ENCODE measurements around the gene IZUMO1.

IZUMO1 gene

DNA sequence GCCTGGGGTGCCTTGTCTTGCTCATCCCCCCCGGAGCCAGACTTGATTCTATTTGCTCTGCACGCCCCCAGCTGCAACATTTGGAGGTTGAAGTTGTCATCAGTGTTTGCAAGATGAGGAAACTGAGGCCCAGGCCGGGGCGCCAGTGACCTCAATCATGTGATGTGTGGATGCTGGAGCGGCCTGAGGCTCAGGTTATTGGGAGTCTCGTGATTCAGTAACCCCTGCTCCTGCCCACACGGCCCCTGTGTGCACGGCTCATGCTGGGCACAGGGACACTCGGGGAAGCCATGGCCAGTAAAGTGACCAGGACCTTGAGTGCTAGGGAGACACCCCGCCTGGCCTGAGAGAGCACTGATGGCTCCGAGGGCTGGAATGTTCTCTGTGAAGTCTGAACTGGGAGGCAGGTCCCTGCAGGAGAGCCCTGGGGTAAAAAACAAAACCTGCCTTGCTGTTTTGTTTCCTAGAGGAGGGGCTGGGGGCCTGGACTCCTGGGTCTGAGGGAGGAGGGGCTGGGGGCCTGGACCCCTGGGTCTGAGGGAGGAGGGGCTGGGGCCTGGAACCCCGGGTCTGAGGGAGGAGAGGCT is 10.5 kb upstream of the IZUMO1 start:
- DNase-seq = no peak

DNA sequence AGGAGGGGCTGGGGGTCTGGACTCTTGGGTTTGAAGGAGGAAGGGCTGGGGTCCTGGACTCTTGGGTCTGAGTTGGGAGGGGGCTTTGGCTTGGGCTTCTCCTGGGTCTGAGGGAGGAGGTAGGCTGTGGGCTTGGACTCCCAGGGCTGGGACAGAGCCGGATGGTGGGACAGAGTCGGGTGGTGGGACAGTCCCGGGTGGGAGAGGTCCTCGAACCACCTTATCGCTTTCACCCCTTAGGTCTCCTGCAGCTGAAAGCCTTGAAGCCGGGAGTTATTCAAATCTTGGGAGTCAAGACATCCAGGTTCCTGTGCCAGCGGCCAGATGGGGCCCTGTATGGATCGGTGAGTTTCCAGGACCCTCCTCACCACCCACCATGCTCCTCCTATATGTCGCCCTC is 10.0 kb upstream of the IZUMO1 start:
- DNase-seq = no peak

DNA sequence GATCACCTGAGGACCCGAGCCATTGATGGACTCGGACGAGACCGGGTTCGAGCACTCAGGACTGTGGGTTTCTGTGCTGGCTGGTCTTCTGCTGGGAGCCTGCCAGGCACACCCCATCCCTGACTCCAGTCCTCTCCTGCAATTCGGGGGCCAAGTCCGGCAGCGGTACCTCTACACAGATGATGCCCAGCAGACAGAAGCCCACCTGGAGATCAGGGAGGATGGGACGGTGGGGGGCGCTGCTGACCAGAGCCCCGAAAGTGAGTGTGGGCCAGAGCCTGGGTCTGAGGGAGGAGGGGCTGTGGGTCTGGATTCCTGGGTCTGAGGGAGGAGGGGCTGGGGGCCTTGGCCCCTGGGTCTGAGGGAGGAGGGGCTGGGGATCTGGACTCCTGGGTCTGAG is 9.5 kb upstream of the IZUMO1 start:
- no peak for DNase-seq

DNA sequence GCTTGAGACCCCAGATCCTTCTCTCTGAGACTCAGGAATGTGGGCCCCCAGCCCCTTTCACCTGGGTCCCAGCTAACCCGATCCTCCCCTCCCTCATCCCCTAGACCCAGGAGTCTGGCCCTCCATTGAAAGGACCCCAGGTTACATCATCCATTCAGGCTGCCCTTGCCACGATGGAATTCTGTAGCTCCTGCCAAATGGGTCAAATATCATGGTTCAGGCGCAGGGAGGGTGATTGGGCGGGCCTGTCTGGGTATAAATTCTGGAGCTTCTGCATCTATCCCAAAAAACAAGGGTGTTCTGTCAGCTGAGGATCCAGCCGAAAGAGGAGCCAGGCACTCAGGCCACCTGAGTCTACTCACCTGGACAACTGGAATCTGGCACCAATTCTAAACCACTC is 9.1 kb upstream of the IZUMO1 start:
- no peak for DNase-seq

DNA sequence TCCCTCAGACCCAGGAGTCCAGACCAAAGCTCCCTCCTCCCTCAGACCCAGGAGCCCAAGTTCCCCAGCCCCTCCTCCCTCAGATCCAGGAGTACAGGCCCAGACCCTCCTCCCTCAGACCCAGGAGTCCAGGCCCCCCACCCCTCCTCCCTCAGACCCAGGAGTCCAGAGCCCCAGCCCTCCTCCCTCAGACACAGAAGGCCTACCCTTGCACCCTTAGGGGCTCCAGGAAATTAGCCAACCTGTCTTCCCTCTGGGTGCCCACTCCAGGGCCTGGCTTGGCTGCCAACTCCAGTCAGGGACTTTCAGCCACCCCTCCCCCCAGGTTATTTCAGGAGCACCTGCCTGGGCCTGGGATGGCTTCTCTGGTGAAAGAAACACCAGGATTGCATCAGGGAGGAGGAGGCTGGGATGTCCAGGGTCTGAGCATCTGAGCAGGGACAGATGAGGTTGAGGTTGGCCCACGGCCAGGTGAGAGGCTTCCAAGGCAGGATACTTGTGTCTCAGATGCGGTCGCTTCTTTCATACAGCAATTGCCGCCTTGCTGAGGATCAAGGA is 8.5 kb upstream of the IZUMO1 start, which contains the start of gene FGF21:
FGF21 (plus strand) TSS at position 441 of the 558 bp plus-strand sequence. CDS start 713 bp downstream, outside the sequence.
- no peak for DNase-seq

DNA sequence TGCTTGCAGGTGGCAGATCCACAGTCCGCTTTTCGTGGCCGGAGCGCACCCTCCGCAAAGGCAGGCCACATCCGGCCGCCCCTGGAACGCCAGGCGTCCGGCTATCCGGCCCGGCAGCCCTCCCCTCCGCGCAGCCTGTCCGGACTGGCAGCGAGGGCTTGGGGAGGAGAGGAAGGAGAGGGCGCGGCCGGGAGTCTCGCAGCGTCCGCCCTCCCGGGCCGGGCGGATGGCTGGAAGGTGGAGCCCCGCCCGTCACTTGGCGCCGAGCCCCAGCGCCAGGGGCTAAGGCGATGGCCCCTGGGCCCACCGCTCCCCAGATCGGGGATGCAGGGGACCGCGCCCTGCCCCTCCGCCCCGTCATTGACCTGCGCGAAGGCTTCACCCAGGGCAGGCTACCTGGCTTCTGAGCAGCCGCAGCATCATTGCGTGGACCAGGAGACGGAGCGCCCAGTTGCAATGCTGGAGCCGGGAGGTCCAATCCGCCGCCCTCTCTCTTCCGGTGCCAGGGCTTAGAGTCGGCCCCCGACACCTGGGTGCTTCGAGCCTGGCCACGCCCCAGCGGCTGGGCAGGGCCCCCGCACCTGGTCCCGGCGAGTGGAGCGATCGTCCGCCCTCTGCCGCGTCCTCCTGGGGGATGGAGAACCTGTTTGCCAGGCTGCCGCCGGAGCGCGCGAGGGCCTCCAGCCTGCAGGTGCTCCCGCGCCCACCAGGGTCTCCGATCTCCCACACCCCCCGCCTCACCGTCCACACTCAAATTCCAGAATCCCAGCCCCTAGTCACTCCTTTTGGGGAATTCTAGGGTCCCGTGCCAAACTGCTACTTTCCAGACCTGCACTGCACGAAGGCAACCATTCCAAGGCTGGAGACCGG is 6.0 kb upstream of the IZUMO1 start, which contains the start of gene FUT1:
FUT1 (minus strand) TSS at position 146 of the 870 bp plus-strand sequence. CDS start 1,360 bp downstream, outside the sequence.
- peak; percentile 46 for DNase-seq

DNA sequence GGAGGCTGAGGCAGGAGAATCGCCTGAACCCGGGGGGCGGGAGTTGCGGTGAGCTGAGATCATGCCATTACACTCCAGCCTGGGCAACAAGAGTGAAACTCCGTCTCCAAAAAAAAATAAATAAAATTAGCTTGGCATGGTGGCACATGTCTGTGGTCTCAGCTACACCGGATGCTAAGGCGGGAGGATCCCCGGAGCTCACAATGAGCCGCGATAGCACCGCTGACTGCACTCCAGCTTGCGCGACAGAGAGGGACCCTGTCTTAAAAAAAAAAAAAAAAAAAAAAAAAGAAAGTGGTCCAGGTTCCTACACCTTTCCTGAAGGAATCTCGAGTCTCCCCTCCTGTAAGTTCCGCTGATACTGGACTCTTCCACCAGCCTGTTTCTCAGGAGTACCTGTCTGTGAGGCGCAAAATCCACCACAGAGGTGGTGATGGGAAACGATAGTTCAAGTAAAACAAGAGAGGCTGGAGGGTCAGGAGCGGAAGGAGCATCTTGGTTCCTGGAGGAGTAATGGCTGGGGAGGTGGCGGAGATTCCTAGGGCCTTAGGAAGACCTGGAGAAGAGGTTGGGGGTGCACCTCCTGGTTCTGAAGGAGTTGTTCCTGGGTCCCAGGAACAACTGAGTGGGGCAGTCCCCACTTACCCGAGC is 5.3 kb upstream of the IZUMO1 start:
- peak; percentile 36 for DNase-seq

DNA sequence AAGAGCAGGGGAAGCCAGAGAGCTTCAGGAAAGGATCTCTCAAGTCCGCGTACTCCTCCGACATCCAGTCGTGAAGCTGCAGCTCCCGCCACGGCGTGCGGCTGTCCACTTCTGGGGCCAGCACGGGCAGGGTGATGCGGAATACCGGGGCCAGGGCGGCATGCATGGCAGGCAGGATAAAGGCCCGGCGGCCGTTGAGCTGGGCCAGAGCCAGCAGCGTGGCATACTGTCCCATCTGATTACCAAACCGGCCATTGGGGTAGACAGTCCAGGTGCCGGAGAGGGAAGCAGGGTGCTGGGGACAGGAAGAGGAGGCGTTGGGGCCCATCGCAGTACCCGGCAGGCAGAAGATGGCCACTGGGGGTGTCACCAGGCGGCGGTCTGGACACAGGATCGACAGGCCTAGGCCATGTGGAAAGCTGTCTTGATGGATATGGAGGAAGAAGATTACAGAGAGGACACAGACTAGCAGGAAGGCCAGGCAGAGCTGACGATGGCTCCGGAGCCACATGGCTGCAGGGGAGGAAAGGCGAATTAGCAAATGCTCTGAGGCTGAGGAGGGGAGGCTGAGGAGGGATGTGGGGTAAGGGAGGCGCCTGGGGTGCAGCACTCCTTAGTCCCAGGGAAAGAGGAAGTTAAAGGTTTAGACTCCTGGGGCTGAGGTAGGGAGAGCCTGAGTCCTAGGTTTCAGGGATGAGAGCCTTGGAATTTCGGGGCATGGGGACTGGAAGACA is 4.2 kb upstream of the IZUMO1 start:
- DNase-seq = no peak

DNA sequence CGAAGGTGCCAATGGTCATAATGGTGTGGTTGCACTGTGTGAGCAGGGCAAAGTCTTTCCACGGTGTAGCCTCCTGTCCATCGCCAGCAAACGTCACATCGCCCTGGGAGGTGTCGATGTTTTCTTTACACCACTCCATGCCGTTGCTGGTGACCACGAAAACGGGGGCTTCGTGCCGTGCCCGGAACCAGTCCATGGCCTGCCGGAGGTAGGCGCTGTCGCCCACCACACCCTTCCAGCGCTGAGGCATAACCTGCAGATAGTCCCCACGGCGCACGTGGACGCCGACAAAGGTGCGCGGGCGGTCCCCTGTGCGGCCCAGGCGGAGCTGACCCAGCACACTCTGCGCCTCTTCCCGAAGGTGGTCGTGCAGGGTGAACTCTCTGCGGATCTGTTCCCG is 3.6 kb upstream of the IZUMO1 start:
- DNase-seq = no peak

DNA sequence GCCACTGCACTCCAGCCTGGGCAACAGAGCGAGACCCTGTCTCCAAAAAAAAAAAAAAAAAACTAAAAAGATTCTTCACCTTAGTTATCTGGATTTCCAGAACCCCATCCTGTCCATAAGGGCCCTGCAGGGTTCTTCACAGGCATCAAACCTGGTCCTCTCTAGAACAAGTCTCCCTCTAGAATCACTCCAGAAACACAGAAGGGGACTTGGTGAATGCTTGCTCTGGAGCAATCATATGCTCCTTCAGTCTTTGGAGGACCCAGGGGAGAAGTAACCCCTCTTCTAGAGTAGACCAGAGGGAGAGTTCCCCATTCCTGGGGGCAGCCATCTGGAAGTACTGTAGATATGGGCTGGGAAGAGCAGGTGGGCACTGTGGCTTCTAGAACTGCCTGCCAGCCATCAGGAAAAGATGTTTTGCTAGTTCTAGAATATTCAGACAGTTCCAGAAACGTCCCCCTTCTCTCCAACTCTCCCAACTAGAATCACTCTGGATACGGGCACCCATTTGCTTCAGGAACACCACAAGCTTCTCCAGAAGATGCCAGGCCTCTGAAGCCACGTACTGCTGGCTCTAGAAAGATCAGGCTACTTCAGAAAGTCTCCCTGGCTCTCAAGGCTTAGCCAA is 3.0 kb upstream of the IZUMO1 start:
- DNase-seq = no peak

DNA sequence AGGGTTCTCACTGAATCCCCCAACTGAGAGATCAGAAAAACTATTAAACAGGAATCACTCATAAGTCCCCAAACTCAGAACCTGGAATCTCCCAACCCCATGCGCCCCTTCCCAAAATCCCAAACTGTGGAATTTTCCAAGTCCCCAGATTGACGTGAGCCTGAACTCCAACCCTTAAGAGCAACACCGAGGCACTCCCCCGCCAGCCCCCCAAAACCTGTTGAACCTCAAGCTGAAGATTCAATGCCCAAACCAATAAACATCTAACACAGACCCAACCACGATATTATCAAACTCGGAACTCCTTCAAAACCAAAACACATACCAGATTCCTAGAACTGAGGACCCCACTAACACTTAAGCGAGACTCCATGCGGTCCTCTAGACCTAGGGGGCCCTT is 599 bp downstream of the IZUMO1 start:
- DNase-seq = no peak

DNA sequence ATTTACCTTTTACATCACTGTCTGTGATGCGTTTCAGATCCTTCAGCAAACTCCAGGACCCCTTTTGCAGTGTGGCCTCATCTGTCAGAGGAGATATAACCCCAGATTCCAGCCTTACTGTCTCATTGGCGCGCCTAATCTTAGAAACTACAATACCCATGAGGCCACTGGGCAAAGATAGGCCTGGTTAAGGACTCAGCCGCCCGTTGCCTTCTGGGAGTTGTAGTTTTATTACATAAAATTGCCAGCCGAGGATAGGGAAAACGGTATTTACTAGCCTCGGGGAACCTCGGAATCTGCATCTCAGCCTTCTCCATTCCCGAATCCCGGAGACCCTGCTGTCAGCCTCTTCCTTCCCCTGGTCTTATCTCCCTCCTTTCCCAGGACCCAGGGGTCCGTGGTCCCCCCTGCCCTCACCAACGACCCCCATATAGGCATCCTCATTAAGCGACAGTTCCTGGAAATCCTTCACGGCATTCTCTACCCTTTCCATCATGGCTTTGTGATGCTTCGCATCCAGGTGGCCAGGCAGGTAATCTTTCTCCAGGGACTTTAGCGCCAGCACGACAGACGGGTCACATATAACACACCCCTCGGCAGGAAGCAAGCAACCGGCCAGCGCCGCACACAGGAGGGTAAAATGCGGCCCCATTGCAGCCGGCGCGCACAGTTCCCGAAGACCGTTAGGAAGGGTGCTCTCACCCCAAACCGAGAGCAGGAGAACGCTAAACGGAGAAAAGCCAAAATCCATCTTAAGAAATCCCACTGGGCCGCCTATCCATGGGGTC is 1.3 kb downstream of the IZUMO1 start:
- DNase-seq = peak; percentile 61

DNA sequence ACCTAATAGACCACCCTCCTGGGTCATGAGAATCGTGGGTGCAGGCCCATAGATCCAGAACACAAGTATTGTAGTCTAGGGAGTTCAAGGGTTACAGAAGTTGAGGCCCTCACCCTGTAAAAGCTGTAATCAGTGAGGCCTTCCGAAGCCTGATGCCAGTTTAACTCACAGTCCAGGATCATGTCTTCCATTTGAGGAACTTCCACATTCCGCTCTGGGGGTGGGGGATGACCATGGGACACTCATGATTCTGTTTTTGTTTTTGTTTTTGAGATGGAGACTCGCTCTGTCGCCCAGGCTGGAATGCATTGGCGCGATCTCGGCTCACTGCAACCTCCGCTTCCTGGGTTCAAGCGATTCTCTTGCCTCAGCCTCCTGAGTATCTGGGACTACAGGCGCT is 4.6 kb downstream of the IZUMO1 start:
- no peak for DNase-seq

DNA sequence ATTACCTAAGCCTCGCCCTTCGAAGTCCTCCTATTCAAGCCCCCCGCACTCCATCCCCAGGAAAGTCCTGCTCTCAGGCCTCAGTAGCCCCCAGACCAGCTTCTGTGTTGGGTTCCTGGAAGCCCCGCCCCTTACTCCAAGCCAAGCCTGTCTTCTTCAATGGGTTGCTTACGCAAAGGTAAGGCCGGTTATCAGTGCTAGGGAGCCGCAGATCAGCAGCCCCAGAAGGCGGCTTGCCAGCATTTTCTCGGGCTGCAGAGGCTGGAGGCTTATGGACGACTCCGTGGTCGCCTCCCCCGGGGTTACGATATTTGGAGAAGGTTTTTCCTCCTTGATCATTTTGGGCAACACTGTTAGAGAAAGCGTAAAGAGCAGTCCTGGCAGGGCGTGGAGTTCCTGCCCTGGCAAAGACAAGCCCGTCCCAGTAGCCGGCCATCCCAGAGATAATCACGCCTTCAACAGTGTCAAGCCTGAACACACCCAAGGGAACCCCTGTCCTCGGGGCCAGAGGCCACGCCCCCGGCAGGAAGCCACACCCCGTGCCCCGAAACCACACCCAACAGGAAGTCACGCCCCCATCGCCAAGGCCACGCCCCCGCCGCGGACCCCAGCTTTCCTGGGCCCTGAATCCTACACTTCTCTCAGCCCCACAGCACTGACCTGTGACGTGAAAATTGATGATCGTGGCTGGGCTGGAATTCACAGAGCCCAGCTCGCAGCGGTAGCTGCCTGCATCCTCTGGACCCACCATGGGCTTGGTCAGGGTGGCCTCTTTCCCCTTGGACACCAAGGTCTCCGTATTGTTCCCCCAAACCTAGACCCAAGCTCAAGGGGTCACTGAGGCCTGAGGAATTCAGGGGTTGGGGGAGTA is 5.3 kb downstream of the IZUMO1 start:
- DNase-seq = peak; percentile 15

DNA sequence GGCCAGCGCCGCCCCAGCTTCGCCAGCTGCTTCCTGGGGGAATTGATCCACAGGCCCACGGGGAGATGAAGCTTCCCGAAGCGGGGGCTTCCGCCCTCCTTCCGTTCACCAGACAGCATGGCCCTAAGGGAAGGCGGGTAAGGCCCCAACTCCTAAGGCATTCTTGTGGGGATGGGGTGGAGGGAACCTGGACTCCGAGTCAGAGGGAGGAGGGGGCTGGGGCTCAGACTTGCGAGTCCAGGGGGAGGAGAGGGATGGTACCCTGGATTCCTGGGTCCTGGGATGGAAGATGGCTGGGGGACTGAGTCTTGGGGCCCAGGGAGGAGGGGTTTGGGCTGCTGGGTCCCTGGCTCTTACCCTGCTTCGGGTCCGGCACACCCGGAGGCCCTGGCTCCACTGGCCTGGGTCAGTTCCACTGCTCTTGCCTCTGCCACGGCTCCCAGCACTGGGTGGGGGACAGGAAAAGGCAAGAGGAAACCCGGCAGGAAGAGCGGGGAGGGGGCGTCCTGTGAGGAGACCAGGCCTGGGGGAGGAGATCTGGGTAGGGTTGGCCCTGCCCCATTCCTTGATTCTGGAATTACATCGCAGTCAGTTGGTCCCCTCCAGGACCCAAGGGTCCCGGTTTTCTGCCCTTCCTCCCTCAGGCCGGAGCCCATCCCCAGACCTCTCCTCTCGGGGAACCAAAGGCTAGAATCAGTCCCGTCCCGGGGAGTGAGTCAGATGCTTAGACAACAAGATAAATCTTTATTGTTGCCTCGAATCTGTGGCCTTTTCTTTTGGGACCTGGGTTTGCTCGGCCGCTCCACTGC is 6.3 kb downstream of the IZUMO1 start, which contains the start of gene RASIP1:
RASIP1 (minus strand) TSS at position 447 of the 809 bp plus-strand sequence; CDS start at position 119, 328 bp downstream.
- DNase-seq = no peak

DNA sequence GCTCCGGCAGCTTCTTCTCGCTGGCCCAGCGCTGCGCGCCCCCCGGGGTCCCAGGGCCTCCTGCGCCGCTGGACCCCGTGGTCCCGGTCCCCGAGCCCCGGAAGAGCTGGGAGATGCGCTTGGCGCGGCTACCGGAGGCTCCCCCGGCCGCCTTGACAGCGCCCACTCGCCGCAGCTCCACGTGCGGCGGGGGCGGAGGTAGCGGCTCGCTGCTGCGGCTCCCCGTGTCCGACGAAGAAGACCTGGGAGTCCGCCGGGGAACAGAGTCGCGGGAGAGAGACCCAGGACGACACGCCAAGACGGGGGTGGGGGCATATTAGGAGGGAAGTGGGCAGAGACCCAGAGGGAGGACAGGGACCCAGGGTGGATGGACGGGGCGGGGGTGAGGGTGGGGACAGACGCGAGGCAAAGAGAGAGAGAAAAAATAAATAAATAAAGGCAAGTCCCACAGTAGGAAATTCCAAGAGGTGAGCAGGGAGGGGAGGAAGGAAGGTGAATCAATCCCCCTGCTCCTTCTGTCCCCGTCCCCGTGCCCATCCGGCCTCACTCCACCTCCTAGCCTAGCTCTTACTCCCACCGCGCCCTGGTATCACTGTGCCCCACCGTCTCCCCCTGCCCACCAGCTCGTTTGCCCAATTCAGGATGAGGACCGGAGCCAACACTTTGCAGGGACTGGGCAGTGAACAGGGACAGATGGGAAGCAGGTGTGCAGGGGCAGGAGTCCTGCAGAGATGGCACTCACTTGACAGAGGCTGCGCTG is 7.1 kb downstream of the IZUMO1 start:
- no peak for DNase-seq

DNA sequence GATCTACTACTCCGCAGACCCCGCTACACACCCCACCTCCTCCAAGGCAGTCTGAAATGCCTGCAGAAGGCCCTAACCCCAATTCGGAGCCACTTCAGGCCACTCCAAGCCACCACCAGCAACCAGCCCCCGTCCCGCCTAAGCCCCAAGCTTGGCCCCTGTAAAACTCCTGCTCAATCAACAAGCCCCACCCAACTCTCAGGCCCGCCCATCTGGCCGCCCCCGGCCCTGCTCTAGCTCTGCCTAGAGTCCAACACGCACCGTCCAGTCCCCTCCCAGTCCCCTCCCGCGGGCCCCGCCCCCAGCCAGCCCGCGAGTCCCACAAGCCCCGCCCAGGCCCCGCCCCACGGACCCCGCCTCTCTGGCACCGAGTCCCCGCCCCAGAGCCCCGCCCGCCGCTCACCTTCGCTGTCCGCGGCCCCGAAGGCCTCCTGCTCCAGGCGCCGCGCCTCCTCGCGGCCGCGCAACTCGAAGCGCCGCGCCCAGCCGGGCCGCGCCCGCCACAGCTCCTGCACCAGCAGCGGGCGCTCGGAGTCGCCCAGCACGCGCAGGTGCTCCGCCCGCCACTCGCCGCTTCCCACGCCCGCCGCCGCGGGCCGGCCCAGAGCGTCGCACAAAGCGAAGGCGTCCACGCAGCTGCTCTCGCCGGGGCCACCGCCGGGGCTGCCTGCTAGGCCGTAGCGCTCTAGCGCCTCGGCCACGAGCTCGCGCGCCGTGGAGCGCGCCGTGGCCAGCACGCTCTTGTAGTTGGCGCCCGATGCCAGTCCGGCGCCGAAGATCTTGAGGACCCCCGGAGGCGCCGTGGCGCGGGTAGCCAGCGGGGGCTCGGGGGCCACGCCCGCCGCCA is 7.9 kb downstream of the IZUMO1 start:
- peak; percentile 96 for DNase-seq

All from CD4-positive, alpha-beta T cell treated with Interleukin-6 for 4 hours (primary cell).